ENCODE data around the gene MAST1.

MAST1 gene

DNA sequence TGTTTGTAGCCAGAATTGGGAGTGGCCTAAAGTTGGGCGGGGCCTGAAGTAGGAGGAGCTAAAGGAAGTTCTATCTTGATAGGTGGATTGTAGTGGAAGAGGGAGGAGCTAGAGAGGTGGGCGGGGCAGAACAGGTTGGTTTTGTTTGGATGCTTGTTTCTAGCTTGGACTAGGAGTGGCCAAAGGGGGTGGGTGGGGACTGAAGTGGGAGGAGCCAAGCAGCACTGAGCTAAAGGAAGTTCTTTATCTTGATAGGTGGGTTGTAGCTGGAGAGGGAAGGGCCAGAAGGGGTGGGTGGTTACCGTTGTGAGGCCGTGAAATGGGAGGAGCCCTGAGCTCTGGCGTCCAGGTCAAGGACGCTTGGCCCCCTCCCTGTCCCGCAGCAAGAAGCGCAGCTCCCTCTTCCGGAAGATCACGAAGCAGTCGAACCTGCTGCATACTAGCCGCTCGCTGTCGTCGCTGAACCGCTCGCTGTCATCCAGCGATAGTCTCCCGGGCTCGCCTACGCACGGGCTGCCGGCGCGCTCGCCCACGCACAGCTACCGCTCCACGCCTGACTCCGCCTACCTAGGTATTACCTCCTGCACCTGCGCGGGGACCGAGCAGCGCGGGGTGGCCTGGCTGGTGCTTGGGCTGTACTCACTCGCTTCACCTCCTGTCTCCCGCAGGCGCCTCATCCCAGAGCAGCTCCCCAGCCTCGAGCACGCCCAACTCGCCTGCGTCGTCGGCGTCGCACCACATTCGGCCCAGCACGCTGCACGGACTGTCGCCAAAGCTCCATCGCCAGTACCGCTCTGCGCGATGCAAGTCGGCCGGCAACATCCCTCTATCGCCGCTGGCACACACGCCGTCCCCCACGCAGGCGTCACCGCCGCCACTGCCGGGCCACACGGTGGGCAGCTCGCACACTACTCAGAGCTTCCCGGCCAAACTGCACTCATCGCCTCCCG lies 34.9 kb downstream of the MAST1 start:
- peaks cover 5 to 9% of the 10 kb centered on the region in 2 donors for H3K9me3 ChIP-seq (replicated peaks in 1 of 2; ENCODE audit: control insufficient read depth in 2 of 2, insufficient read depth in 1 of 2, low read depth in 1 of 2, low read length in 2 of 2)
- H3K9ac ChIP-seq (ENCODE audit: low read depth, low read length, poor library complexity): no peak overlapping the region
- H3K4me3 ChIP-seq (ENCODE audit: low read length in 2 of 2): peak overlapping the region in 1 of 2 donors; percentile 34
- no peak overlapping the region for H3K4ac ChIP-seq (ENCODE audit: low read length)
- peaks cover 24 to 33% of the 10 kb centered on the region in 2 donors for H3K36me3 ChIP-seq (replicated peaks in 1 of 2; ENCODE audit: control insufficient read depth in 2 of 2, insufficient read depth in 2 of 2, low read length in 2 of 2)
- peak overlapping the region; percentile 13 for H2BK5ac ChIP-seq (ENCODE audit: low read length)
- H2AFZ ChIP-seq (ENCODE audit: low read length): no peak overlapping the region
- peak overlapping the region; percentile 73 for H3K23ac ChIP-seq (ENCODE audit: low read depth, low read length, poor library complexity)
- no peak overlapping the region for H2BK12ac ChIP-seq (ENCODE audit: low read length)
- H4K8ac ChIP-seq (ENCODE audit: low read depth, low read length): peak overlapping the region; percentile 65
- peak overlapping the region; percentile 38 for H3K14ac ChIP-seq (ENCODE audit: low read length)
- no CpG with 5 or more reads among the region's 70 CpGs for WGBS, 2 donors (ENCODE audit: extremely low coverage in 2 of 2, insufficient read length in 2 of 2, insufficient replicate concordance in 1 of 2)
- H2BK15ac ChIP-seq (ENCODE audit: low read length): no peak overlapping the region
- no peak for DNase-seq (ENCODE audit: low spot score)
- peak overlapping the region; percentile 46 for H2AK5ac ChIP-seq (ENCODE audit: low read depth, low read length)
- H3K18ac ChIP-seq (ENCODE audit: low read length): no peak overlapping the region
- H4K91ac ChIP-seq (ENCODE audit: low read depth, low read length, poor library complexity): no peak overlapping the region
- no peaks in the 10 kb centered on the region for H3K27me3 ChIP-seq (ENCODE audit: control insufficient read depth in 3 of 3, insufficient read depth in 3 of 3, low read depth in 1 of 3, low read length in 3 of 3)
- no peak overlapping the region for H3K4me2 ChIP-seq (ENCODE audit: insufficient read depth, low read length, poor library complexity, severe bottlenecking)
- no peak overlapping the region for H2BK120ac ChIP-seq (ENCODE audit: low read depth, low read length)
- H3K4me1 ChIP-seq (ENCODE audit: control insufficient read depth in 2 of 2, insufficient read depth in 1 of 2, low read depth in 1 of 2, low read length in 2 of 2): no peaks in the 10 kb centered on the region
- peaks cover 2% of the 10 kb centered on the region for H3K79me1 ChIP-seq (ENCODE audit: low read depth, low read length)
- no peak overlapping the region for H3K27ac ChIP-seq (replicated peaks; ENCODE audit: low read length)

DNA sequence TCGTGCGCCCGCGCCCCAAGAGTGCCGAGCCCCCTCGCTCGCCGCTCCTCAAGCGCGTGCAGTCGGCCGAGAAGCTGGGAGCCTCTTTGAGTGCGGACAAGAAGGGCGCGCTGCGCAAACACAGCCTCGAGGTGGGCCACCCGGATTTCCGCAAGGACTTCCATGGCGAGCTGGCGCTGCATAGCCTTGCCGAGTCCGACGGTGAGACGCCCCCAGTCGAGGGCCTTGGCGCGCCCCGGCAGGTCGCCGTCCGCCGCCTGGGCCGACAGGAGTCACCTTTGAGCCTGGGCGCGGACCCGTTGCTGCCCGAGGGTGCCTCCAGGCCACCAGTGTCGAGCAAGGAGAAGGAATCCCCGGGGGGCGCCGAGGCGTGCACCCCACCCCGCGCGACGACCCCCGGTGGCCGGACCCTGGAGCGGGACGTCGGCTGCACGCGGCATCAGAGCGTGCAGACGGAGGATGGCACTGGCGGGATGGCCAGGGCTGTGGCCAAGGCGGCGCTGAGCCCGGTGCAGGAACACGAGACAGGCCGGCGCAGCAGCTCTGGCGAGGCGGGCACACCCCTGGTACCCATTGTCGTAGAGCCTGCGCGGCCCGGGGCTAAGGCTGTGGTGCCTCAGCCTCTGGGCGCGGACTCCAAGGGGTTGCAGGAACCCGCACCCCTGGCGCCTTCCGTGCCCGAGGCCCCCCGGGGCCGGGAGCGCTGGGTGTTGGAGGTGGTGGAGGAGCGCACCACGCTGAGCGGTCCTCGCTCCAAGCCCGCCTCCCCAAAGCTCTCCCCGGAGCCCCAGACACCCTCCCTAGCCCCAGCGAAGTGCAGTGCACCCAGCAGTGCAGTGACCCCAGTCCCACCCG lies 35.8 kb downstream of the MAST1 start:
- Histone ChIP-seq H2AK5ac (ENCODE audit: low read depth, low read length) (no peak overlapping the region), H3K27ac (replicated peaks; ENCODE audit: low read length) (no peak overlapping the region), H2BK12ac (ENCODE audit: low read length) (no peak overlapping the region), H2BK15ac (ENCODE audit: low read length) (no peak overlapping the region), H3K14ac (ENCODE audit: low read length) (no peak overlapping the region), H3K4me1 (ENCODE audit: control insufficient read depth in 2 of 2, insufficient read depth in 1 of 2, low read depth in 1 of 2, low read length in 2 of 2) (no peaks in the 10 kb centered on the region), H4K91ac (ENCODE audit: low read depth, low read length, poor library complexity) (no peak overlapping the region), H2AFZ (ENCODE audit: low read length) (no peak overlapping the region), H3K4me2 (ENCODE audit: insufficient read depth, low read length, poor library complexity, severe bottlenecking) (no peak overlapping the region), H2BK120ac (ENCODE audit: low read depth, low read length) (no peak overlapping the region), H3K79me1 (ENCODE audit: low read depth, low read length) (peaks cover 2% of the 10 kb centered on the region), H2BK5ac (ENCODE audit: low read length) (peak overlapping the region; percentile 13), H3K9me3 (replicated peaks in 1 of 2; ENCODE audit: control insufficient read depth in 2 of 2, insufficient read depth in 1 of 2, low read depth in 1 of 2, low read length in 2 of 2) (peaks cover 5 to 7% of the 10 kb centered on the region in 2 donors), H4K8ac (ENCODE audit: low read depth, low read length) (no peak overlapping the region), H3K36me3 (replicated peaks in 1 of 2; ENCODE audit: control insufficient read depth in 2 of 2, insufficient read depth in 2 of 2, low read length in 2 of 2) (peaks cover 16 to 24% of the 10 kb centered on the region in 2 donors), H3K23ac (ENCODE audit: low read depth, low read length, poor library complexity) (peak overlapping the region; percentile 73), H3K4me3 (ENCODE audit: low read length in 2 of 2) (peak overlapping the region in 1 of 2 donors; percentile 34), H3K18ac (ENCODE audit: low read length) (no peak overlapping the region), H3K27me3 (ENCODE audit: control insufficient read depth in 3 of 3, insufficient read depth in 3 of 3, low read depth in 1 of 3, low read length in 3 of 3) (no peaks in the 10 kb centered on the region), H3K9ac (ENCODE audit: low read depth, low read length, poor library complexity) (no peak overlapping the region), H3K4ac (ENCODE audit: low read length) (no peak overlapping the region)
- no CpG with 5 or more reads among the region's 86 CpGs for WGBS, 2 donors (ENCODE audit: extremely low coverage in 2 of 2, insufficient read length in 2 of 2, insufficient replicate concordance in 1 of 2)
- DNase-seq (ENCODE audit: low spot score): no peak

GRCh38 chr19:12875086-12875485 lies 36.8 kb downstream of the MAST1 start:
- Histone ChIP-seq H3K4me2 (ENCODE audit: insufficient read depth, low read length, poor library complexity, severe bottlenecking) (no peak overlapping the region), H4K8ac (ENCODE audit: low read depth, low read length) (no peak overlapping the region), H3K4me1 (ENCODE audit: control insufficient read depth in 2 of 2, insufficient read depth in 1 of 2, low read depth in 1 of 2, low read length in 2 of 2) (no peaks in the 10 kb centered on the region), H3K27ac (replicated peaks; ENCODE audit: low read length) (no peak overlapping the region), H2AFZ (ENCODE audit: low read length) (no peak overlapping the region), H2BK12ac (ENCODE audit: low read length) (no peak overlapping the region), H2BK120ac (ENCODE audit: low read depth, low read length) (no peak overlapping the region), H3K9ac (ENCODE audit: low read depth, low read length, poor library complexity) (no peak overlapping the region), H4K91ac (ENCODE audit: low read depth, low read length, poor library complexity) (no peak overlapping the region), H3K9me3 (replicated peaks in 1 of 2; ENCODE audit: control insufficient read depth in 2 of 2, insufficient read depth in 1 of 2, low read depth in 1 of 2, low read length in 2 of 2) (peaks cover 5 to 7% of the 10 kb centered on the region in 2 donors), H2BK5ac (ENCODE audit: low read length) (no peak overlapping the region), H2AK5ac (ENCODE audit: low read depth, low read length) (no peak overlapping the region), H3K79me1 (ENCODE audit: low read depth, low read length) (peaks cover 2% of the 10 kb centered on the region), H3K36me3 (replicated peaks in 1 of 2; ENCODE audit: control insufficient read depth in 2 of 2, insufficient read depth in 2 of 2, low read length in 2 of 2) (peaks cover 16 to 22% of the 10 kb centered on the region in 2 donors), H3K14ac (ENCODE audit: low read length) (no peak overlapping the region), H3K23ac (ENCODE audit: low read depth, low read length, poor library complexity) (no peak overlapping the region), H3K4ac (ENCODE audit: low read length) (no peak overlapping the region), H3K27me3 (ENCODE audit: control insufficient read depth in 3 of 3, insufficient read depth in 3 of 3, low read depth in 1 of 3, low read length in 3 of 3) (peaks cover 0 to under 1% (median 0%) of the 10 kb centered on the region in 3 experiments), H2BK15ac (ENCODE audit: low read length) (no peak overlapping the region), H3K18ac (ENCODE audit: low read length) (no peak overlapping the region), H3K4me3 (ENCODE audit: low read length in 2 of 2) (no peak overlapping the region)
- no peak for DNase-seq (ENCODE audit: low spot score)
- WGBS, 2 donors (ENCODE audit: extremely low coverage in 2 of 2, insufficient read length in 2 of 2, insufficient replicate concordance in 1 of 2): no CpG with 5 or more reads among the region's 6 CpGs
